DOHH2 (cell line): ENCODE data around the gene CDH4.

Source experiments
- H3F3A ChIP-seq: fragments of 200-600 bp; sonication (generic), shearing (Covaris generic); 2 replicates; pipeline ENCODE4 v1.6.0; 2016; ENCODE audit warnings: antibody characterized with exemption, mild to moderate bottlenecking; ENCODE audit not compliant: control insufficient read depth, insufficient read depth
- H3K27ac ChIP-seq: fragments of 200-600 bp; sonication (generic); 2 replicates; pipeline ENCODE4 v1.5.1; 2014; ENCODE audit warnings: low read depth, mild to moderate bottlenecking, low read length, moderate library complexity
- H3K27me3 ChIP-seq: fragments of 200-600 bp; sonication (generic); 2 replicates; pipeline ENCODE4 v1.6.1; 2014; ENCODE audit warnings: mild to moderate bottlenecking, low read length, mixed read lengths; ENCODE audit not compliant: control insufficient read depth
- H3K36me3 ChIP-seq: fragments of 200-600 bp; sonication (generic); 2 replicates; pipeline ENCODE4 v1.6.1; 2014; ENCODE audit warnings: mild to moderate bottlenecking, low read length, moderate library complexity, mixed read lengths; ENCODE audit not compliant: control insufficient read depth
- H3K4me1 ChIP-seq: fragments of 200-600 bp; sonication (generic); 2 replicates; pipeline ENCODE4 v1.6.1; 2014; ENCODE audit warnings: mild to moderate bottlenecking, low read length, mixed read lengths; ENCODE audit not compliant: control insufficient read depth
- H3K4me2 ChIP-seq: fragments of 200-600 bp; sonication (generic); 2 replicates; pipeline ENCODE4 v1.6.0; 2014; ENCODE audit warnings: mild to moderate bottlenecking, low read length, moderate library complexity
- H3K4me3 ChIP-seq: fragments of 200-600 bp; sonication (generic); 2 replicates; pipeline ENCODE4 v1.5.1; 2014; ENCODE audit warnings: mild to moderate bottlenecking, low read length, mixed read lengths
- H3K79me2 ChIP-seq: fragments of 200-600 bp; sonication (generic); 2 replicates; pipeline ENCODE4 v1.6.1; 2014; ENCODE audit warnings: mild to moderate bottlenecking, low read length, mixed read lengths; ENCODE audit not compliant: control insufficient read depth
- H3K9me2 ChIP-seq: fragments of 200-600 bp; sonication (generic); replicated peaks from 2 replicates; pipeline ENCODE4 v1.6.1; 2014; ENCODE audit warnings: mild to moderate bottlenecking, low read length, mixed read lengths; ENCODE audit not compliant: control insufficient read depth
- H3K9me3 ChIP-seq: fragments of 200-600 bp; sonication (generic); 2 replicates; pipeline ENCODE4 v1.6.1; 2014; ENCODE audit warnings: antibody characterized with exemption, low read length, mixed read lengths; ENCODE audit not compliant: control insufficient read depth, insufficient read depth
- H4K20me1 ChIP-seq: fragments of 200-600 bp; sonication (generic); 2 replicates; pipeline ENCODE4 v1.6.0; 2014; ENCODE audit warnings: low read depth, mild to moderate bottlenecking, antibody characterized with exemption, low read length, moderate library complexity; ENCODE audit not compliant: control insufficient read depth, insufficient read depth
- EZH2phosphoT487 ChIP-seq: fragments of 200-600 bp; sonication (generic); IDR thresholded peaks from 2 replicates; pipeline ENCODE4 v1.6.1; 2017; ENCODE audit warnings: borderline replicate concordance, mild to moderate bottlenecking, antibody characterized with exemption, low read length, moderate library complexity, mixed read lengths
- TF ChIP-seq, protein P1 (sequence below): fragments of 200-600 bp; sonication (generic); IDR thresholded peaks from one replicate; pipeline ENCODE4 v1.5.1; 2014; ENCODE audit warnings: antibody characterized with exemption, mild to moderate bottlenecking, low read depth, low read length; ENCODE audit not compliant: poor library complexity, severe bottlenecking

The CDH4 gene

DNA sequence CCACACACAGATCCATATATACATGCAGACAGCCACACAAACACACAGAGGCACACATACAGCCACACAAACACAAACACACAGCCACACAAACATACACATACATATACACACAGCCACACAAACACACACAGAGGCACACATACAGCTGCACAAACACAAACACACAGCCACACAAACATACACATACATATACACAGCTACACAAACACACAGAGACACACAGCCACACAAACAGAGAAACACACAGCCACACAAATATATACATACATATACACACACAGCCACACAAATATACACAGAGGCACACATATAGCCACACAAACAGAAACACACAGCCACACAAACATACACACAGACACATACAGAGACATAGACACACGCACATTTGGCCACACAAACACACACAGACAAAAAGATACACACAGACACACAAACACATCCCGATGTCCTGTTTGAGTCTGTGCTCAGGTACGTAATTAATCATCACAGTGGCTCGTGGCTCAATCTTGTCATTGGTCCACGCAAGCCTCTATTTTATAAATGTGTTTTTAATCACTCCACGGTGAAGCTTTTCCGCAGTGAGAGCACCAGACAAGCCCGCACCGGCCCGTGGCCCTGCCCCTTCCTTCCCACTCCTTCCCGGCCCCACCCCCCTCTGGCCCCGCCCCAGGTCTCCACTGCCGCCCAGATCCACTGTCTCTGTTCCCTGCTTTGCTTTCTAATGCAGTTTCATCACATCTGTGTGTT lies 135.3 kb downstream of the CDH4 start:
- Histone ChIP-seq H3K36me3 (no peaks in the 10 kb centered on the region), H3K4me2 (no peak overlapping the region), H3K27me3 (no peaks in the 10 kb centered on the region), H4K20me1 (no peaks in the 10 kb centered on the region), H3K9me2 (no peaks in the 10 kb centered on the region), H3K9me3 (no peaks in the 10 kb centered on the region), H3K79me2 (no peaks in the 10 kb centered on the region), H3K4me1 (no peaks in the 10 kb centered on the region), H3F3A (no peaks in the 10 kb centered on the region), H3K27ac (no peak overlapping the region), H3K4me3 (no peak overlapping the region)
- no peak for TF ChIP-seq EZH2phosphoT487
- TF ChIP-seq, protein P1, sequence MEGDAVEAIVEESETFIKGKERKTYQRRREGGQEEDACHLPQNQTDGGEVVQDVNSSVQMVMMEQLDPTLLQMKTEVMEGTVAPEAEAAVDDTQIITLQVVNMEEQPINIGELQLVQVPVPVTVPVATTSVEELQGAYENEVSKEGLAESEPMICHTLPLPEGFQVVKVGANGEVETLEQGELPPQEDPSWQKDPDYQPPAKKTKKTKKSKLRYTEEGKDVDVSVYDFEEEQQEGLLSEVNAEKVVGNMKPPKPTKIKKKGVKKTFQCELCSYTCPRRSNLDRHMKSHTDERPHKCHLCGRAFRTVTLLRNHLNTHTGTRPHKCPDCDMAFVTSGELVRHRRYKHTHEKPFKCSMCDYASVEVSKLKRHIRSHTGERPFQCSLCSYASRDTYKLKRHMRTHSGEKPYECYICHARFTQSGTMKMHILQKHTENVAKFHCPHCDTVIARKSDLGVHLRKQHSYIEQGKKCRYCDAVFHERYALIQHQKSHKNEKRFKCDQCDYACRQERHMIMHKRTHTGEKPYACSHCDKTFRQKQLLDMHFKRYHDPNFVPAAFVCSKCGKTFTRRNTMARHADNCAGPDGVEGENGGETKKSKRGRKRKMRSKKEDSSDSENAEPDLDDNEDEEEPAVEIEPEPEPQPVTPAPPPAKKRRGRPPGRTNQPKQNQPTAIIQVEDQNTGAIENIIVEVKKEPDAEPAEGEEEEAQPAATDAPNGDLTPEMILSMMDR = no peak

DNA sequence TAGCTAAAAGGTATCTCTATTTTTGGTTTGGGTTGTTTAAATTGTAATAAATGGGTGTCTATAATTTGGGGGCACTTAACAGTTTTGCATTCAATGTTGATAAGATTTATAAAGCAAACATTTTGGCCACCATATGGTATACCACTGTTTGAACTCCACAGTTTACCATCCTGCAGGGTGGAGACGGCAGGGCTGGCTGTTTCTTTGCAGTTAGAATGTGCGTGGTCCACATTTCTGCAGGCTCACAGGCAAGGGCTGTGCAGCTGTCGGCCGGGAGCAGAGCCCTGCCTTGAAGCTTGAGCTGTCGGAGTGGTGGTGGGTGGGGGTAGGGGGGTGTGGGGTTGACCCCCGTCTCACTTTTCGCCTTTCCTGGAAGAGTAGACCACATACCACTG lies 135.9 kb downstream of the CDH4 start:
- H3K4me1 ChIP-seq = no peaks in the 10 kb centered on the region
- no peak overlapping the region for H3K4me3 ChIP-seq
- no peaks in the 10 kb centered on the region for H3K79me2 ChIP-seq
- H3K27ac ChIP-seq = no peak overlapping the region
- no peaks in the 10 kb centered on the region for H3F3A ChIP-seq
- no peak overlapping the region for H3K4me2 ChIP-seq
- H3K36me3 ChIP-seq = no peaks in the 10 kb centered on the region
- H3K27me3 ChIP-seq = no peaks in the 10 kb centered on the region
- no peaks in the 10 kb centered on the region for H4K20me1 ChIP-seq
- no peaks in the 10 kb centered on the region for H3K9me2 ChIP-seq
- H3K9me3 ChIP-seq = no peaks in the 10 kb centered on the region
- TF ChIP-seq EZH2phosphoT487 = no peak
- TF ChIP-seq, protein P1 = no peak

DNA sequence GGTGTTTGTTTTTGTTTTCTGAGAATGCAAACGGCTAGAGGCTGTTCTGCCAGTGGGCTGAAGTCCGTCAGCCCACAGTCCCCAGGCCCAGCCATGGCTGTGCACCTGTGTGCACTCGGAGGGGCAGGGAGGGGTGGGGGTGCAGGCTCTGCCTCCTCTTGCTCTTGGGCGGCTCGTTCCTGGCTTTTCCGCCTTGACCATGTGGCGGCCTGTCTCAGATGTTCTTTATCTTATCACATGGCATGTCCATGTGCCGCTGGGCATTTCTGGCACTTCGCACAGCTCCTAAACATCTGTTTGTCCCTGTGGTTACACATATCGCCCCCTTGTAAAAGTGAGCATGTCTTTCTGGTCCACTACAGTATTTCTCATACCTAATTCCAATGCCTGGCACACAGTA lies 137.0 kb downstream of the CDH4 start:
- no peaks in the 10 kb centered on the region for H3K79me2 ChIP-seq
- H3F3A ChIP-seq = no peaks in the 10 kb centered on the region
- no peaks in the 10 kb centered on the region for H3K4me1 ChIP-seq
- H3K4me3 ChIP-seq = no peak overlapping the region
- no peaks in the 10 kb centered on the region for H3K27me3 ChIP-seq
- H3K4me2 ChIP-seq = no peak overlapping the region
- H3K27ac ChIP-seq = no peak overlapping the region
- no peak for TF ChIP-seq EZH2phosphoT487
- TF ChIP-seq, protein P1 = no peak
- H4K20me1 ChIP-seq = no peaks in the 10 kb centered on the region
- no peaks in the 10 kb centered on the region for H3K36me3 ChIP-seq
- no peaks in the 10 kb centered on the region for H3K9me2 ChIP-seq
- no peaks in the 10 kb centered on the region for H3K9me3 ChIP-seq
